WTC11 (cell line): ENCODE measurements around the gene CPPED1.

Experiments used
- AFF4 ChIP-seq: sonication (generic); formaldehyde crosslinking; IDR thresholded peaks from 2 replicates; pipeline ENCODE4 v1.8.1; 2023; ENCODE audit warnings: mild to moderate bottlenecking, missing genetic modification reagents, borderline replicate concordance
- ATF3 ChIP-seq: sonication (generic); formaldehyde crosslinking; conservative IDR thresholded peaks from 2 replicates; pipeline ENCODE4 v1.8.1; 2022; ENCODE audit warnings: mild to moderate bottlenecking, missing genetic modification reagents
- CBFB ChIP-seq: sonication (generic); formaldehyde crosslinking; IDR thresholded peaks from 2 replicates; pipeline ENCODE4 v1.8.1; 2022; ENCODE audit warnings: mild to moderate bottlenecking, low read depth, missing genetic modification reagents
- CREB1 ChIP-seq: sonication (generic); formaldehyde crosslinking; IDR thresholded peaks from 2 replicates; pipeline ENCODE4 v1.8.0; 2023; ENCODE audit warnings: mild to moderate bottlenecking, missing genetic modification reagents
- CTCF ChIP-seq: fragments of 200-600 bp; IDR thresholded peaks from 2 replicates; pipeline ENCODE4 v1.8.0; 2022; ENCODE audit warnings: antibody characterized with exemption
- KAT7 ChIP-seq: sonication (generic); formaldehyde crosslinking; IDR thresholded peaks from 2 replicates; pipeline ENCODE4 v1.8.1; 2023; ENCODE audit warnings: missing genetic modification reagents, mild to moderate bottlenecking, borderline replicate concordance
- TEAD4 ChIP-seq: sonication (generic); formaldehyde crosslinking; IDR thresholded peaks from 2 replicates; pipeline ENCODE4 v1.8.0; 2022; ENCODE audit warnings: mild to moderate bottlenecking, missing genetic modification reagents
- ZNF512 ChIP-seq: sonication (generic); formaldehyde crosslinking; IDR thresholded peaks from 2 replicates; pipeline ENCODE4 v1.8.1; 2022; ENCODE audit warnings: missing genetic modification reagents, borderline replicate concordance
- TF ChIP-seq, protein P1 (sequence below): sonication (generic); formaldehyde crosslinking; IDR thresholded peaks from 2 replicates; pipeline ENCODE4 v1.8.0; 2022; ENCODE audit warnings: mild to moderate bottlenecking, missing genetic modification reagents

- TF ChIP-seq TEAD4 (CRISPR knock-in tag): no peak
- no peak for TF ChIP-seq ATF3
- no peak for TF ChIP-seq CTCF
- TF ChIP-seq, protein P1, sequence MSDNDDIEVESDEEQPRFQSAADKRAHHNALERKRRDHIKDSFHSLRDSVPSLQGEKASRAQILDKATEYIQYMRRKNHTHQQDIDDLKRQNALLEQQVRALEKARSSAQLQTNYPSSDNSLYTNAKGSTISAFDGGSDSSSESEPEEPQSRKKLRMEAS (CRISPR knock-in tag): no peak
- TF ChIP-seq KAT7 (CRISPR knock-in tag): no peak
- TF ChIP-seq CBFB (CRISPR knock-in tag): no peak
- no peak for TF ChIP-seq CREB1 (CRISPR knock-in tag)
- TF ChIP-seq ZNF512 (CRISPR knock-in tag): no peak
- TF ChIP-seq AFF4 (CRISPR knock-in tag): no peak
Observed at GRCh38 chr16:12804395-12804794, 708 bp upstream of the CPPED1 start.
